NCI-H446 (cell line): Measurements from ENCODE around the gene AGAP9.
"Not testable (repeated sequence)": the region's sequence is repeated elsewhere in the genome, so short reads cannot be mapped to it uniquely, and the experiment has no call there.

Source experiments
- DNase-seq, 2 experiments: peaks; one replicate each; lab custom pipeline; 2025; lab: John Stamatoyannopoulos, UW

AGAP9 gene

GRCh38 chr10:47457528-47457820 lies 66.0 kb downstream of the AGAP9 start:
- DNase-seq = no peak

GRCh38 chr10:47456794-47457527 lies 66.5 kb downstream of the AGAP9 start:
- no peak for DNase-seq

- DNase-seq = no peak
Observed at GRCh38 chr10:47456079-47456785, 67.2 kb downstream of the AGAP9 start.

GRCh38 chr10:47455350-47456078 lies 67.9 kb downstream of the AGAP9 start:
- not testable (repeated sequence) for DNase-seq

GRCh38 chr10:47454780-47455058 lies 68.7 kb downstream of the AGAP9 start:
- DNase-seq = no peak

- DNase-seq = no peak
Observed at GRCh38 chr10:47454008-47454779, 69.2 kb downstream of the AGAP9 start.

- no peak for DNase-seq
Observed at GRCh38 chr10:47453141-47454007, 70.1 kb downstream of the AGAP9 start.

GRCh38 chr10:47452495-47453140 lies 70.8 kb downstream of the AGAP9 start:
- no peak for DNase-seq

GRCh38 chr10:47451998-47452494 lies 71.4 kb downstream of the AGAP9 start:
- no peak for DNase-seq
